Smooth muscle cell (in vitro differentiated cells): ENCODE measurements around the gene USP2. TPM values are rescaled to one million over a fixed set of nuclear protein-coding genes. Genes with fewer than 3 reads are reported as not detected.

Experiments
- DNase-seq: peaks from one replicate; lab custom pipeline; 2025; ENCODE audit not compliant: unreplicated experiment; lab: John Stamatoyannopoulos, UW
- H2AFZ ChIP-seq: fragments of 200-600 bp; sonication (generic); 2 replicates; pipeline ENCODE4 v1.6.0; 2016; ENCODE audit warnings: antibody characterized with exemption, low read depth, mild to moderate bottlenecking
- H3F3A ChIP-seq: fragments of 200-600 bp; sonication (generic); 2 replicates; pipeline ENCODE4 v1.6.0; 2017; ENCODE audit warnings: antibody characterized with exemption, low read depth
- H3K27ac ChIP-seq: fragments of 200-600 bp; sonication (generic); 2 replicates; pipeline ENCODE4 v1.5.1; 2016; ENCODE audit warnings: low read depth, mild to moderate bottlenecking
- H3K27me3 ChIP-seq: fragments of 200-600 bp; sonication (generic); 2 replicates; pipeline ENCODE4 v1.6.1; 2016; ENCODE audit warnings: low read depth, mild to moderate bottlenecking
- H3K36me3 ChIP-seq: fragments of 200-600 bp; sonication (generic); 2 replicates; pipeline ENCODE4 v1.5.1; 2016; ENCODE audit warnings: low read depth
- H3K4me1 ChIP-seq: fragments of 200-600 bp; sonication (generic); 2 replicates; pipeline ENCODE4 v1.5.1; 2016; ENCODE audit warnings: low read depth
- H3K4me2 ChIP-seq: fragments of 200-600 bp; sonication (generic); 2 replicates; pipeline ENCODE4 v1.6.0; 2016; ENCODE audit warnings: mild to moderate bottlenecking
- H3K4me3 ChIP-seq: fragments of 200-600 bp; sonication (generic); 2 replicates; pipeline ENCODE4 v1.5.1; 2016; ENCODE audit warnings: mild to moderate bottlenecking
- H3K79me2 ChIP-seq: fragments of 200-600 bp; sonication (generic); 2 replicates; pipeline ENCODE4 v1.6.0; 2016; ENCODE audit warnings: low read depth, mild to moderate bottlenecking
- H3K9ac ChIP-seq: fragments of 200-600 bp; sonication (generic); 2 replicates; pipeline ENCODE4 v1.6.0; 2016; ENCODE audit warnings: low read depth
- H3K9me3 ChIP-seq: fragments of 200-600 bp; sonication (generic); replicated peaks from 2 replicates; pipeline ENCODE4 v1.5.1; 2016; ENCODE audit warnings: low read depth
- H4K20me1 ChIP-seq: fragments of 200-600 bp; sonication (generic); 2 replicates; pipeline ENCODE4 v1.6.0; 2016; ENCODE audit warnings: low read depth
- CTCF ChIP-seq: fragments of 200-600 bp; sonication (generic); IDR thresholded peaks from 2 replicates; pipeline ENCODE4 v1.5.1; 2017; ENCODE audit warnings: borderline replicate concordance, mild to moderate bottlenecking, antibody characterized with exemption; ENCODE audit not compliant: insufficient read depth, poor library complexity, severe bottlenecking
- WGBS: methylation state at CpG from one replicate; pipeline ENCODE4 v1.1.7; 2016; ENCODE audit warnings: low lambda C conversion rate; 5-methylcytosine and 5-hydroxymethylcytosine counted together
- polyA plus RNA-seq: library from polyadenylated mRNA; unstranded; fragments of >200 nt; fragmentation: Nextera tagmentation; extraction: Ambion mirVana; gene quantifications from 2 replicates; pipeline ENCODE4 v1.2.1, GENCODE V29; 2016
- total RNA-seq: library from RNA; depleted of rRNA; stranded (reverse); fragments of >200 nt; gene quantifications from 2 replicates; pipeline ENCODE4 v1.2.3, GENCODE V29; 2014

Gene USP2
- total and polyA plus RNA-seq, 2 experiments from 2014 or later: 0.25 to 1.4 TPM

- Histone ChIP-seq H3K79me2 (peaks cover 29% of the 10 kb centered on the region), H3K9ac (peak overlapping the region; percentile 68), H3K4me2 (peak overlapping the region; percentile 98), H3K4me1 (peaks cover 16% of the 10 kb centered on the region), H3K9me3 (no peaks in the 10 kb centered on the region), H3F3A (peaks cover 5% of the 10 kb centered on the region), H2AFZ (no peak overlapping the region), H3K4me3 (peak overlapping the region; percentile 54), H4K20me1 (peaks cover 30% of the 10 kb centered on the region), H3K27ac (peak overlapping the region; percentile 29), H3K36me3 (no peaks in the 10 kb centered on the region), H3K27me3 (no peaks in the 10 kb centered on the region)
- no peak for DNase-seq
- WGBS: 91% methylated on average over 8 of the region's 8 CpGs
- TF ChIP-seq CTCF: no peak
Measured at GRCh38 chr11:119420631-119421030, 39.1 kb upstream of the USP2 start.

DNA sequence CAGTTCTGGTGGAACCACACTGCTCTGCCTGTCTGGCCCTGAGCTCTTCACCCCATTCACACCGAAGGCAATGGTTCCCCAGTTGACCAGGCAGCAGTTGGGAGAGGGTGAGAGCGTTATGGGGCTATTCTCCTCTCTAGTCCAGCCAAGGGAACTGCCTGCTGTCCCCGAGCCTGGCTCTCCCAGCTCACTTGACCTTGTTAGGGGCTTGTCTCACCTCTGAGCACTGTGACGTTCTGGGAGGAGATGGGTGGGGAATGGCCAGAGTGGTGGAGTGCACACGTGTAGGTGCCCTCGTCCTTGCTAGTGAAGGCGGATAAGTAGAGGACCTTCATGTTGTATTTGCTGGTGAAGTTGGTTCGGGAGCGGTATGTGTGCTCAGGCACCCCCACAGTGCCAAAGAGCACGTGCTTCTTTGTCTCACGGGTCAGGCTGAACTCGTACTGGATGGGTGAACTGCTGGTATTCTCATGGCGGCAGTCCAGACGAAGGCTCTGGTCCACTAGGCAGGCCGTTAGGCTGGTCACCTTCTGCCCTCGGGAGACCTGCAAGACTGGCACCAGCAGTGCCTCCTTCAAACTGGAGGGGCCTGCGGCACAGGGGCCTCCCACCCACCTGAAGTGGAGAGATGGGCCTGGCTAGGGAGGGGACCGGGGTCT, 38.5 kb upstream of the USP2 start:
- Histone ChIP-seq H3K27me3 (no peaks in the 10 kb centered on the region), H3K79me2 (peaks cover 29% of the 10 kb centered on the region)
- WGBS: 95% methylated on average over 18 of the region's 18 CpGs

GRCh38 chr11:119419246-119419645, 37.8 kb upstream of the USP2 start:
- Histone ChIP-seq H3K79me2 (peaks cover 29% of the 10 kb centered on the region), H3K27me3 (no peaks in the 10 kb centered on the region), H3K9ac (no peak overlapping the region), H3K9me3 (no peaks in the 10 kb centered on the region), H2AFZ (no peak overlapping the region), H3K4me3 (no peak overlapping the region), H3K4me1 (peaks cover 16% of the 10 kb centered on the region), H3F3A (peaks cover 5% of the 10 kb centered on the region), H3K27ac (peak overlapping the region; percentile 99), H4K20me1 (peaks cover 30% of the 10 kb centered on the region), H3K36me3 (no peaks in the 10 kb centered on the region), H3K4me2 (no peak overlapping the region)
- WGBS: 93% methylated on average over 5 of the region's 5 CpGs
- DNase-seq: no peak
- TF ChIP-seq CTCF: no peak

More for the DNA sequence above, 38.5 kb upstream of the USP2 start:
- Histone ChIP-seq H3F3A (peaks cover 5% of the 10 kb centered on the region), H2AFZ (no peak overlapping the region), H3K4me3 (no peak overlapping the region), H3K9me3 (no peaks in the 10 kb centered on the region), H3K36me3 (no peaks in the 10 kb centered on the region), H3K27ac (peak overlapping the region; percentile 29), H3K4me1 (peaks cover 16% of the 10 kb centered on the region), H3K9ac (no peak overlapping the region), H3K4me2 (no peak overlapping the region), H4K20me1 (peaks cover 30% of the 10 kb centered on the region)
- TF ChIP-seq CTCF: no peak
- no peak for DNase-seq

DNA sequence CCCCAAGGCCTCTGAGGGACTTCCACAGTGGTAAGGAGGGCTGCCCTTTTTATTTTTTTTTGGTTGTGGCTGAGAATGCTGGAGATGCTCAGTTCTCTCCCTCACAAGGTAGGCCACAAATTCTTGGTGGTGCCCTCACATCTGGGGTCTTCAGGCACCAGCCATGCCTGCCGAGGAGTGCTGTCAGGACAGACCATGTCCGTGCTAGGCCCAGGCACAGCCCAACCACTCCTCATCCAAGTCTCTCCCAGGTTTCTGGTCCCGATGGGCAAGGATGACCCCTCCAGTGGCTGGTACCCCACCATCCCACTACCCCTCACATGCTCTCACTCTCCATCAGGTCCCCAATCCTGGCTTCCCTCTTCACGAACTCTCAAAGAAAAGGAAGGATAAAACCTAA, 37.3 kb upstream of the USP2 start:
- H3K4me2 ChIP-seq: no peak overlapping the region
- 100% methylated on average over 3 of the region's 4 CpGs for WGBS
- H4K20me1 ChIP-seq: peaks cover 30% of the 10 kb centered on the region
- H3K27me3 ChIP-seq: no peaks in the 10 kb centered on the region
- no peak overlapping the region for H2AFZ ChIP-seq
- no peak overlapping the region for H3K4me3 ChIP-seq
- no peaks in the 10 kb centered on the region for H3K36me3 ChIP-seq
- H3K9me3 ChIP-seq: no peaks in the 10 kb centered on the region
- no peak for TF ChIP-seq CTCF
- H3K4me1 ChIP-seq: peaks cover 16% of the 10 kb centered on the region
- no peak for DNase-seq
- H3K27ac ChIP-seq: peak overlapping the region; percentile 99
- peaks cover 29% of the 10 kb centered on the region for H3K79me2 ChIP-seq
- peaks cover 5% of the 10 kb centered on the region for H3F3A ChIP-seq
- H3K9ac ChIP-seq: no peak overlapping the region
